NK-92 (cell line): ENCODE data around the gene LRMDA.

ENCODE experiments used
- DNase-seq: peaks from one replicate; lab custom pipeline; 2025; ENCODE audit not compliant: unreplicated experiment; lab: John Stamatoyannopoulos, UW

Gene LRMDA

DNA sequence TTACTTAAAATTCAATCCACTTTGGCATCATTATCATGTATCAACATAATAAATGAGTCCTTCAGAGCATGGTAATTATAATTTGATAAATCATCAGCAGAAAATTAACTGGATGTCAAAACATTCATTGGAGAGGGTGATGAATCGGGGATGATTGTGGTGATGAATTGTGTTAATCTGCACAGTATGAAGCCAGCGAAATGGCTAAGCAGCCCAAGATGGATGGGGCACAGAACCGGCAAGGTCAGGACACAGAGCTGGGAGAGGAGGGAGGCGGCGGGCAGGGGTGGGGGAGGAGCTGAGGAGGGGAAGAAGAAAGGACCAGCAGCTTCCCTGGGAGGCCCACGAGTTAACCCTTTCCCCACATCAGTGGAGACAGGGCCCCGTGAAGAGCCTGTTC, 536.1 kb downstream of the LRMDA start:
- no peak for DNase-seq

DNA sequence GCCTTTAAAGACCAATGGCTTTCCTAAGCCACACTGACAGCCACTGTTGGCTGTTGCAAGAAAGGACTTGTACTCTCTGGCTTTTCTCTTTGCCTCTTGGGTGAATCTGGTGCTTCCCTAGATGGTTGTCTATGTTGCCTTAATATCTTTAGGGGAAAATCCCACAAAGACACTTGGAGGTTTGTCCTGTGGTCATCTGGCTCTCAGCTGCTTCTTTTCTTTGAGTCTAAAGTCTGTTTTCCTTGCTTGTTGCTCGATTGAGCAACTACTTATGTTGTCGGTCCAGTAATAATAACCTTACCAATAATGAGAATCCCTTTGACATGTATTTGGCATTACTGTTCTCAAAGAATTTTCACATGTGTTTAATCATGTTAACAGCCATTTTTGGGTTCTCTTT, 537.6 kb downstream of the LRMDA start:
- DNase-seq = no peak

DNA sequence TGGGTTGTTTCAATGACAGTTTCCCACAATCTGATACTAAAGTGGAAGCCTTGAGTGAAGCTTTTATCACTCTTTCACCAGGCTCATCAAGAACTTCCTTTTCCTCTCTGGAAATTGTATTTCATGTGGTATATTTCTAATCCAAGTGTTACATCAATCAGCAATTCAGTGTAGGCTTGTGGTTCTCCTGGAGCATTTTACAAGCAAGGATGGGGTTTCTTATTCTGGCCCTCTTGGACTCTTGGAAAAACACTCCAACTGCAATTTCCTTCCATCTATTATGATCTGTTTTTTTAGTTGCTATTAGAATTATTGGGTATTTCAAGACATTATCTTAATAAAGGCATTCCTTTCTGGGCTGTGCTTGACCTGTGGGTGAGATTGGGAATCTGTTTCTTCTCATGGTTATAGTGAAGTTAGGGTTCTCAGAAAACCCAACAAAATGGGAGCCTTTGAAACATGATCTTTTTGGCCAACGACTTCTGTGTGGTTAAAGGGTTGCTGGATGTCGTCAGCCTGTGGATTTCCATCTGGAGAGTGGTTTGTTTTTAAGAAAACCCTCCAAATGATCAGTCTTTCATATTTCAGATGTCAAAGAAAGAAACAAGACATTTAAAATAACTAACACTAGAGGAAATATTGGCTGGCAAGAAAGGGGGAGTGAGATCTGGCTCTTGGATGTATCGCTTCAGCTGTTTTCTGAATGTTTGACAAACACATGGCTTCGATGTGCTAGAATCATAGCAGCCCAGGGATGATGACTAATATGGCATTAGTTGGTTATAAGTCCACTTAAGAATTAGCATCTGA, 540.2 kb downstream of the LRMDA start:
- no peak for DNase-seq

DNA sequence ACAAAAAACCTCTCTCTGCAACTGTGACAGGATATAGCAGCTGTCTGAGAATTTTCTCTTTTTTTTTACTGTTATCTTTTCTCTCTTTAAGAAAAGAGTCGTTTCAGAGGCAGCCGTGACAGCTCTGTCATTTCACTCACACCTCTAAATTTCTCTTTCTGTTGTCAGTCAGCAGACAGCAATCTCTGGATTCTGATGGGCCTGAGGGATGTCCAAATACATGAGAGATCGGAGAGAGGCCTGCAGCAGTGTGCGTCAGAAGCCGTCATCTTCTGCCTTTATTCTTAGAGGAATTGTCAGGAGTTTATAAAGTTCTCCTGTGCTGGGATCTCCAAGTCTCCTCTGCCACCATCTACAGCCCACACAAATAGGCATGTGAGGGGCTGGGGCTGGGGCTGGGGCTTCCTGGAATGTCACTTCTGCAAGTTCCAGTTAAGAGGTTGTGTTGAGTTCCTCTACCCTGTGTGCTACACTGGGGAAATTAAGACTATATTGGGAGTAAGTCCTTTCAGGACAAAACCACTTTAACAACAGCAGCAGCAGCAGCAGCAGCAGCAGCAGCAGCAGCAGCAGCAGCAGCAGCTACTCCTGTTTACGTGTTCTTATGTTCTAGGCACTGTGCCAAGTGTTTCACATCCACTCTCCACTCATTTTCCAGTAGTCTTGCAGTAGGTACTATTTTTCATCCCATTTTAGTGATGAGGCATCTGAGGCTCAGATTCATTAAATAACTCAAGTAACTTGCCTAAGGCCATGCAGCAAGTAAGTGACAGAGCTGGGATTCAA, 541.3 kb downstream of the LRMDA start:
- DNase-seq = no peak

DNA sequence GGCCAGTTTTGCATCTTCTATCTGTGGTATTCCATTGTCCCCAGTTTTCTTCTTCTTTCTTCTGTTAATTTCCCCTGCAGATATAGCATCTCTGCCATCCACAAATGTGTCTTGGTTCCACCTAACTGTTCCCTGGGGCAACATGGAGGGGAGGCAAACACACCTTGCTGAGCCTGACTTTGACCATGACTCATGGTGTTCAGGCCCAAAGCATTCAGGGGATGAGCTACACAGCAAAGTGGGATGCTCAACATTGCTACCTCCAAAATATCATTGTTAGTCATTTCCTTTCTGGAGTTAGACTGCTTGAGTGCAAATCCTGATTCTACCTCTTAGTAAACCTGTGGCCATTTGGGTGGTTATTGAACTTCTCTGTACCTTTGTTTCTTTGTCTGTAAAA, 542.7 kb downstream of the LRMDA start:
- DNase-seq = no peak

DNA sequence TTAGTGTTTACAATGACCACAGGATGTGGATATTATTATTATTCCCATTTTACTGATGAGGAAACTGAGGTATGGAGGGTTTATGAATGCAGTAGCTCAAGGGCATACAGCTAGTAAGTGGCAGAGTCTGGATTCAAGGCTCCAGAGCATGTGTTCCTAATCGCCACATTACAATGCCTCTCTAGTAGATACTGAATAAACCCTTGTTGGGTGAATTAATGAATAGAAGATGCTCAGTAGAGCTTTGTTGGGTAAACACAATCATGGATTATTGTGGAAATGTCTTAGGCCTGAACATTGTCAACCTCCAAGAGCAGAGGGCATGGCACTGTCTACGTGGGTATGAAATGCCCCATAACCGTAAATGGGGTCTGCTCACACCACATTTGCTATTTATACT, 545.3 kb downstream of the LRMDA start:
- DNase-seq = no peak

DNA sequence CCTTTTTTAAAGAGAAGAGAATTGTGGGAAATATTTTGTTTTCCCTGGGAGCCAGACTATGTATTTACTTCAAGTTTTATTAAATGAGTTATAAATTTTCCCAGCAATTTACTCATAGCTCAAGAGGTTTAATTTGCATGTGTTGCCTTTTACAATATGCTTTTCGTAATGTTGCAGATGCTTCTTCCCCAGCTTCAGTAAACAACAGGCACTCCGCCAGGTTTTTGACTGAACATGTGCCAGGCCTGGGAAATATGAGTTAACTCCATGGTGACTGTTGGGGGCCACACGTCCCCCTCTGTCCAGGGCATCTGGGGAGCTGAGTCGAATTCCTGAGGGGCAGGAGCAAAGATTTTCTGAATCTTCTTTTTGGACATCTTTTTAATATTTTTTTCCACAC, 545.7 kb downstream of the LRMDA start:
- no peak for DNase-seq

DNA sequence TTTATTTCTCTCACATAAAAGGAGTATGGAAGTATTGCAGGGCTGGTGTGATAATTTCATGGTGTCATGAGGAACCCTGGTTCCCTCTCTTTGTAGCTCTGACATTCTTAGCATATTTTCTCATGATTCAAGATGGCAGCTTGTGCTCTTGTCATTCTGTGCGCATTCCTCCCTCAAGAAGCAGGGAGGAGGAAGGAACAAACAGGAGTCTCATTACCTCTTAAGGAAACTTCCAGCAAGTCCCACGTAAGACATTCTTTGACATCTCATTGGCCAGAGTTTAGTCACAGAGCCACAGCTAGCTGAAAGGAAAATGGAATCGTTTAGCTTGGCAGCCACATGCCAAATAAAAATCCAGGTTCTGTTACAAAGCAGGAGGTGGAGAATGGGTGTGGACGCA, 546.8 kb downstream of the LRMDA start:
- DNase-seq = no peak

DNA sequence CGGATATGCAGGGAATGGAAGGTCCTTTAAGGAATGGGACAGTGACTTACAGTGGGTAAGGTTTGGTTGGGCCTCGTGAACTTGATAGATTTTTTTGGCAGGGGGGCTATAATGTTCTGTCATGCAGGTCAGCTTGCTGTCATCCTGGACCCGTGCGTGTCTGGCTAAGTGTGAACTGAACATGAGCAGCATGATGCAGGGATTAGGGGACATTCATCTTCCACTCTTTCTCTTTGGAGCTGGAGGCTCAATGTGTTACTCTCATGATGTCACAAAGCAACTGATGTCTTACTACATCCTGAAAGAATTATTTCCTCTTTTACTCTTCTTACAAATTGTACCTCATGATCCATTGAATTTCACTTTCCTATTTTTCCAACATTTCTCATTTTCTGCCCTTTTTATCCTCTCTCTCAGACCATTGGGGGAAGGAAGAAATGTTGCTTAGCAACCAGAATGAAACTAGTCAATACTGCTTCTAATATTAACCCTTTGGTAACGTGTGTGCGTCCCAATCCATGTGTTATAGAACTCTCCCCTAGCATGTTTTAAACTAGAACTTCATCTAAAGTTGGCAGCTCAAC, 549.1 kb downstream of the LRMDA start:
- no peak for DNase-seq

DNA sequence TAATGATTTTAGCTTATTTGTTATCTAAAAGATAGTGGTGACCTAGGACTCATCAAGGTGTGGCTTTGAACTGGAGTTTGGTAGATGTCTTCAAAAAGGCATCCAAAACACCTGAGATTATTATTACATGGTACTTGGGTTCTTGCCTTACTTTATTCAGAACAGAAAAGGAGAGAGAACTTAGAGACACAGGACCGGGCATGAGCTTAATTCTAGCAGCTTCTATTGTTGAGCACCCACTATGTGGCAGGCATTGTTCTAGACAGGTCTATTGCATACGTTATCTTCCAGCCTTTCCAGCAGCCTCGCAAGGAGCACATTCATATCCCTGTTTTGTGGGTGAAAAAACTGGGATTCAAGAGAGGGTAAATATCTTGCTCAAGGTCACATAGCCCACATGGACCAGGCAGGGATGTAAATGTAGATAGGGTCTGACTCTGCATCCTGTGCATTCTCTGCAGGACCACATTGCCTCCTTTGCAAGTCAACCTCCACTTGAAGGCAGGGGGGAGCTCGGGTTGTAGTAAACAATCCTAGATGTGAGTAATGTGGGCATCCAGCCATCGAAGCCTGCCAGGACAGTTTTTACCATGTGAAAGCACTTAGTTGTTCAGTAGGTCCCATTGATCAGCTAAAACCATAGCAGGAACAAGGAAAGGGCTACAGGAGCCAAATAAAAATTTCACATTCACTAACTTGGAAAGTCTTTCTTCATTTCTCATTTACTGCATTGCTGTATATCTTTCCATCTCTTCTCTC, 551.4 kb downstream of the LRMDA start:
- no peak for DNase-seq

DNA sequence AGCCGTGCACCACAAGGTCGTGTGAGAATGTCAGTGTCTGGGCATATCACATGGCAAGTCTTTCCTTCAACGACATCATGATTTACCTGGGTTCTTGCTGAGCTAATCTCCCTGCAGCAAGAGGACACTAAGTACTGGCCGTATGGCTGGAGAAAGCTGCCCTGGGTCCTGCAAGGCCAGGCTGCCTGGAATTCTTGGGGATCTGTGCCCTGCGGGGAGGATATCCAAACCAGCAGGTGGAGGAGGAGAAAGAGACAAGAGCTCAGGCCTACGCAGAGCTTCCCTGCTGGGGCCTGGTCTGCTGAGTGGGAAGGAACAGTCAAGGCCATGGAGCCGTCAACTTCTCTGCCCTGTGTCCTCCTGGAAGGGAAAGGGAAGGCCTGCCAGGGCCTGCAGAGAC, 552.6 kb downstream of the LRMDA start:
- DNase-seq = no peak

DNA sequence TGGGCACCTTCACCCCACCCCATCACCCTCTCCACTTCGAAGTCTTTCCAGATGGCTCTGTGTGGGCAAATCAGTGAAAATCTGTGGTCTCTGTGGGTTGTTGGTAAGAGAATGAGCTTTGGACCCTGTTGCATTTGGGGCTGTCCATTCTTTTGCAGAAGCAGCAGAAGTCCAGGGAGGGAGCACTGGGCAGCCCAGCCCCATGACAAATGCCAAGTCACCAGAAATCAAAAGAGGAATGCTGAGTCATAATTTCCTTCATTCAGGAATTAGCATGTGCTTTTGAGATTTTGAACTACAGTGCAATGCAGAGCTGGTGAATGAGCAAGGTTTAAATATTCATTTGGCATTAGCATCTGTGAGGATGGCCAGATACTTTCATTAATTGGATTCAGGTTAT, 556.2 kb downstream of the LRMDA start:
- no peak for DNase-seq

DNA sequence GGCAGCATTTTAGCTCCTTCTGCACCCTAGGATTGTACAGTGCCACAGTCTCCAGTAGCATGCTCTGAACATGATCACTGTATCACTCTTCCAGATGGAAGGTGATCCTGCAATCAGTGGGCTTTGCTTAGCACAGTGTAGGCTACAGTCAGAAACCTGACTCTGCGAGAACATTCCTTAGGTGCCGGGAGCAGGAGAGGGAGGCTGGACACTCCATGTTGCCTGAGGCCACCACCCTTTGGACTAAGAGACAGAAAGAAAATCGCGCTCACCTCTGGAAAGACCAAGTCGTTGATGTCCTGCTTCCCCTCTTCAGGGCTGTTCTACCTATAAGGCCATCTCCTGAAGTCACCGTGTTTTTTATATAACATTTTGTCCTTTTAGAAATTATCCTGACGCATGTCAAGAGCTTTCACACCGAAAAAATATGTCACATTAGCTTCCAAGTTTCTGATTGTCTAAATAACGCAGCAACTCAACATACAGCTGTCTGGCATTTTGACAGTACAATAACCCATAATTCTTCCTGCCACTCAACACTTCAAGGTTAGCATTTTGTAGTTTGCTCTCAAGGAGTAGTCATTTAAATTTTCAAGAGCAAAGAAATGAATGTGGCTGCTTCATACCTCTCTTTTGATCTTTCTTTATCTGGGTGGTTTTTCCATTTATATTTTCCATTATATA, 563.1 kb downstream of the LRMDA start:
- DNase-seq = no peak

DNA sequence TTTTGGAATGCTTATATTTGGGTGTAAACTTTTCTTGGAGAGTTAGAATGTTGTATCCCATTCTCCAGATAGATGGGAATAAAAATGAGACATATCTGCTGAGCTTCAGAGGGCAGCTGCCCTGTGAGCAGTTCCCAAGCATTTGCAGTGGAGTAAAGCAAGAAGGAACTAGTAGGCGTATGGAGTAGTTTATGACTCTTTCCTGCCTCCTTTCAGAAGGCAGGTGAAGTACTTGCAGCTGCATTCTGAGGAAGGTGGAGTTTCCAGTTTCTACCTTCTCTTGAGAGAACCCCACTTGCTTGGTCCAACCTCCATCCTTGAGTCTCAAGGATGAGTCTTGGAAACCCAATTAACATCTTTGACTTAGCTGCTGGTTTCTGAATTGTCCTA, 563.6 kb downstream of the LRMDA start:
- DNase-seq = no peak

DNA sequence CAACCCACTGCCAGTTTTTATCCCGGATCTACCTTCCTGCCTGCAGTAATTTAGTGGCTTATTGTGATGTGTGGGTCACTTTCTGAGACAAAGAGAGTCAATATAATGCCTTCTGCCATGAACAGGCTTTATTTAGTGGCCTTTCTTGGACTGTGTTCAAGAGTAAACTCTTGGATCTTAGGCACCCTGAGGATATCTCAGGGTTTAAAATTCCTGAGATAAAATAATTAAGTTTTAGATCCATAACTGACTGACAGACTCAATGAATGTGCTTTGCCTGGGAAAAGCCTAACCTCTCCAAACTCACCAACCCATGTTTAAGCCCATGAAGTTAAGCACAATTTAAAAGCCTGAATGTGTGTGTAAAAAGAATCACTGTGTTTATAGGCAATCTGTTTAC, 564.3 kb downstream of the LRMDA start:
- no peak for DNase-seq

DNA sequence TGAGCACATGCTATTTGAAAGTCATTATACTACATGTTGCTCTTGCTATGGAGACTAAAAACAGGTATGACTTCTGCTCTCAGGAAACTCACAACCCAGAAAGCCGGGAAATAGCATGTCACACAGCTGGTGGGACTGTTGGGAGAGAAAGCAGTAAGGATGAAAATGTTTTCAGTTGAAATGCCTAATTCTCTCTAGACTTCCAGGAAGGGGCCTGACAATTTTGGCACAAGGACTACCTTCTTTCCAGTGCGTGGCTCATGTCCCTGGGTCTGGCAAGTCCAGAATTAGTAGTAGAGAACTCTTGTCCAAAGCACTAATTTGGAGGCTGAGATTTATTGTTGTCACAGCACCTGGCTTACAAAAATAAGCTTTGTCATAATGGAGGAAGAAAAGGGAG, 567.6 kb downstream of the LRMDA start:
- no peak for DNase-seq

DNA sequence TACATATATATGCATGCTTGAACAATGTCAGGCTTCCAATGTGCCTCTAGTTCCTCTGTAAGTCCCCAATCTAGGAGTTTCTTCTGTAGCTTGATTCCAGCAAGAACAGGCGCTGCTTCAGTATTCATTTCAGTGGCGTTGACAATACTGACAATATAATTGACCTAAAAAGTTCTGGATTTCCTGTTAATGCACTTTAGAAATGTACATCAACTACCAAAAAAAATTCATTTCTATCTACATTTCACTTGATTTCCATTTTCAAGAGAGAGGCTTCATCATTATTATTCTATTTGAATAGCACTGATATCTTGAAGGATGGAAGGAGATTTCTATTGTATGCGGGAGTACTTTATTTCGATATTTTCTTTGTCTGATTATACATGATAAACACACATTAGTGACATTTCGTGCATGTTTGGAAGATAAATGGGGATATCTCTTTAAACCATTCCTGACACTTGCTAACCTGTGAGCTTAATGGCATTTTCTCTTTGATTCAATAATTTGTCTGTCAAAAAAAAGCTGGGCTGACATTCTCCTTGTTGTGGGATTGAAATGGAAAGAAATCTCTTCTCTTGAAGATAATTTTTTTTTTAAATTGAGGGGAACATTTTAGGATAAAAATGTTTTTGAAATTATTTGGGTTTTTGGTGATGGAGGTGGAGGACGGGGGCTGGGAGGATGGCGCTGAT, 568.2 kb downstream of the LRMDA start:
- no peak for DNase-seq

DNA sequence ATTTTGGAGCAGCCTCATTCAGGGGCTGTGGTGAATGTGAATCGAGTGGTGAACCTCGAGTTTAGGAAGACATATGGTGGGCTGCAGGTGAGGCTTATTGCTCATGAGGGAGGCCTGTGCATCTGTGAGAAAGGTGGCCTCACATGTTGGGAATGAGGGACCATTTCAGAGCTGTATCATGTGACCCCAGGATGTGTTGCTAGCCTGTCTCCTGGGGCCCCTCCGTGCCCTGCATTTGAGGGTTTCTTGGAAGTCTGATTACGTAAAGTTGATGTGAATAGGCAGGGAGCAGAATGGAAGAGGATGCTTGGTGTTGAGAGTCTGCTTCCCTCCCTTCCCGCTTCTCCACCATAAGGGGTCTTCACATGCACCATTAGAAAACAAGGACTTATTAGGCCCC, 569.1 kb downstream of the LRMDA start:
- no peak for DNase-seq

DNA sequence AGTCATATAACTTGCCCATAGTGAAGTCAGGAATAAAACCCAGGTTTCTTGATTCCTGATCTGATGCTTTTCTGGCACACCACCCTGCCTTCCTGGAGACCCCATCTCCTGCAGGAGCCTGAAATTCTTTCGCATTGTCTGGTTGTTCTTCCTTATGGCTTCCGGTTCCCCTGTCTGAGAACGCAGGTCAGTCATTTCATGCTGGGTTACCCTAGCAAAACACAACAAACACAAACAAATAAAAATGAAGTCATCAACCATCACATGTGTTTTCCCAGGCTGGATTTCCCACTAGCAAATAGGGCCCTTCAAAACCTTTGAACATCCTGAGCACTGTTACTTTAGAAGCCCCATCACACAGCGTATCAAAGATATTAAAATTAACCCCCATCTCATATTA, 569.6 kb downstream of the LRMDA start:
- no peak for DNase-seq

DNA sequence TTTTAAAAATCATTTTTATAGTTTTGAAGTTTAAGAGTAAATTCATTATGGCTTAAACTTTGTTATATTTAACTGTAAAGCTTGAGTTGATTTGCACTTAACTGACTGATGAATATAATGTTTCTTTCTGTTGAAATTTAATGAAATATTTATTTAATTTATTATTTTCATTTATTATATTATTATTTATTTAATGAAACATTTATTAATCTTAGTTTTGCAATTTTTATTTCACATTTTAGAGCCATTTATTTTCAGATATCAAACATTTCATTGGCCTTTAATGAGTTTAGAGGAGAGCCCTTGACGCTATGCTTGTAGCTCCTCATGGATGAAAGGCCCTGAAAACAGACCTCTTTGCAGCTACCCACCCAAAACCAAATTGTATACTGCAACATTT, 570.0 kb downstream of the LRMDA start:
- no peak for DNase-seq
